PC-3 (cell line): ENCODE measurements around the gene ELK3. TPM values are rescaled to one million over a fixed set of nuclear protein-coding genes. Genes with fewer than 3 reads are reported as not detected.

Source experiments
- ATAC-seq: fragments of 200-7000 bp; cut with Tn5 transposase; 2 replicates; pipeline ENCODE4 v1.9.1; 2020; ENCODE audit warnings: mild to moderate bottlenecking, moderate library complexity
- BruUV-seq: library from RNA; stranded (reverse); fragments of 400-500 nt; replicated peaks from 2 replicates; lab custom pipeline; 2021; lab: Mats Ljungman, UMichigan
- CTCF ChIA-PET: fragments of 300-600 bp; sonication (Branson Sonifier 250); formaldehyde crosslinking; loops from one replicate; lab custom pipeline; 2022; ENCODE audit warnings: antibody characterized with exemption; lab: Charles Lee
- POLR2A ChIA-PET: fragments of 300-600 bp; sonication (Branson Sonifier 250); formaldehyde crosslinking; loops from one replicate; lab custom pipeline; 2022; ENCODE audit warnings: antibody characterized with exemption; ENCODE audit not compliant: unreplicated experiment; lab: Charles Lee
- DNase-seq: peaks from one replicate; pipeline ENCODE4 v3.0.0-alpha.2; 2015
- H2AFZ ChIP-seq: fragments of 300-600 bp; sonication (generic); 2 replicates; pipeline ENCODE4 v1.6.0; 2016; ENCODE audit warnings: antibody characterized with exemption, low read length
- H3F3A ChIP-seq: fragments of 300-600 bp; sonication (generic); one replicate; pipeline ENCODE4 v1.6.0; 2017; ENCODE audit warnings: antibody characterized with exemption, low read length, control low read depth, mild to moderate bottlenecking; ENCODE audit not compliant: unreplicated experiment
- H3K27ac ChIP-seq: fragments of 300-600 bp; sonication (generic); 2 replicates; pipeline ENCODE4 v1.5.1; 2016; ENCODE audit warnings: mild to moderate bottlenecking, low read length
- H3K27me3 ChIP-seq: fragments of 300-600 bp; sonication (generic); 2 replicates; pipeline ENCODE4 v1.6.1; 2016; ENCODE audit warnings: low read length, mixed read lengths
- H3K36me3 ChIP-seq: fragments of 300-600 bp; sonication (generic); 2 replicates; pipeline ENCODE4 v1.6.1; 2016; ENCODE audit warnings: low read depth, mixed run types, low read length, mixed read lengths
- H3K4me1 ChIP-seq: fragments of 300-600 bp; sonication (generic); 2 replicates; pipeline ENCODE4 v1.5.1; 2016; ENCODE audit warnings: low read length; ENCODE audit not compliant: insufficient read depth
- H3K4me2 ChIP-seq: fragments of 300-600 bp; sonication (generic); 2 replicates; pipeline ENCODE4 v1.6.0; 2016; ENCODE audit warnings: low read length
- H3K4me3 ChIP-seq: fragments of 300-600 bp; sonication (generic); 2 replicates; pipeline ENCODE4 v1.5.1; 2016; ENCODE audit warnings: mild to moderate bottlenecking, low read length, mixed read lengths
- H3K79me2 ChIP-seq: fragments of 300-600 bp; sonication (generic); 2 replicates; pipeline ENCODE4 v1.6.1; 2017; ENCODE audit warnings: low read length, mixed read lengths
- H3K9ac ChIP-seq: fragments of 300-600 bp; sonication (generic); 2 replicates; pipeline ENCODE4 v1.6.0; 2016; ENCODE audit warnings: mild to moderate bottlenecking, low read length
- H3K9me2 ChIP-seq: fragments of 300-600 bp; sonication (generic); replicated peaks from 2 replicates; pipeline ENCODE4 v1.6.1; 2016; ENCODE audit warnings: mixed run types, low read length, mixed read lengths
- H3K9me3 ChIP-seq: fragments of 300-600 bp; sonication (generic); 2 replicates; pipeline ENCODE4 v1.6.1; 2016; ENCODE audit warnings: low read length, mixed read lengths
- H4K20me1 ChIP-seq: fragments of 300-600 bp; sonication (generic); 2 replicates; pipeline ENCODE4 v1.6.1; 2016; ENCODE audit warnings: low read length, mixed read lengths
- CTCF ChIP-seq: fragments of 300-600 bp; sonication (generic); conservative IDR thresholded peaks from 2 replicates; pipeline ENCODE4 v1.5.1; 2017; ENCODE audit warnings: antibody characterized with exemption, low read depth, mild to moderate bottlenecking, low read length
- EZH2 ChIP-seq: fragments of 300-600 bp; sonication (generic); IDR thresholded peaks from one replicate; pipeline ENCODE4 v1.6.1; 2017; ENCODE audit warnings: antibody characterized with exemption, mild to moderate bottlenecking, low read length; ENCODE audit not compliant: unreplicated experiment
- EZH2phosphoT487 ChIP-seq: fragments of 300-600 bp; sonication (generic); IDR thresholded peaks from 2 replicates; pipeline ENCODE4 v1.6.1; 2018; ENCODE audit warnings: mild to moderate bottlenecking, antibody characterized with exemption, low read length, borderline replicate concordance
- intact Hi-C: fragments of 100-400 bp; cut with micrococcal nuclease; formaldehyde crosslinking; loops from 2 replicates; pipeline ENCODE4 v1.9.0; 2023
- total RNA-seq: library from RNA; depleted of rRNA; stranded (reverse); fragments of >200 nt; gene quantifications from 2 replicates; pipeline ENCODE4 v1.2.3, GENCODE V29; 2014

ELK3 gene
- total RNA-seq, 1 experiment from 2014 or later: 16.2 TPM

DNA sequence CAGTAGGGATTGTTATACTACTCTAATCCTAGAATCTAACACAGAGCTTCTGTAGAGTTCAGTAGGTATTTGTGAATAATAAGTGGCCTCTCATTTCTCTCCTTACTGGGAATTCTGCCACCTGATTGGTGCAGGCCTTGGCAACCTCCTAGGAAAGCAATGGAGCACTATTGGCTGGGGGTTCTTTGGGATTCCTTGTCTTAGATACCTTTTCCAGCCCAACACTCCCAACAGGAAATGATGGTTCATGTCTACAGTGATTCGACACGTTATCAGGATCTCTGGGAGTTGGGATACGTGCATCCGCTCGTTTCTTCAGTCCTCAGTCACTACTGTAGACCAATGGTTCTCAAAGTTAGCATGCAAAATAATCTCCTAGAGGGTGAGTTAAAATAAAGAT, 67.4 kb downstream of the ELK3 start:
- H3K9me2 ChIP-seq: no peaks in the 10 kb centered on the region
- ChIA-PET POLR2A (no interaction called here), CTCF (no interaction called here)
- intact Hi-C loops: no loop called here
- no peaks in the 10 kb centered on the region; the same call in 1 of the 2 replicates for H3K79me2 ChIP-seq
- no peak for DNase-seq
- no TSS peak for BruUV-seq
- H3K27ac ChIP-seq: no peak overlapping the region
- H3F3A ChIP-seq: no peaks in the 10 kb centered on the region
- no peak for ATAC-seq
- H2AFZ ChIP-seq: no peak overlapping the region
- no peaks in the 10 kb centered on the region for H4K20me1 ChIP-seq
- H3K4me2 ChIP-seq: no peak overlapping the region
- H3K9ac ChIP-seq: no peak overlapping the region
- no peaks in the 10 kb centered on the region for H3K4me1 ChIP-seq
- H3K4me3 ChIP-seq: no peak overlapping the region
- H3K9me3 ChIP-seq: no peaks in the 10 kb centered on the region
- H3K27me3 ChIP-seq: no peaks in the 10 kb centered on the region
- H3K36me3 ChIP-seq: peaks cover 33% of the 10 kb centered on the region
- TF ChIP-seq CTCF (no peak), EZH2 (no peak), EZH2phosphoT487 (no peak)

- H3K9me3 ChIP-seq: no peaks in the 10 kb centered on the region
- H4K20me1 ChIP-seq: no peaks in the 10 kb centered on the region
- ChIA-PET CTCF (no interaction called here), POLR2A (no interaction called here)
- H2AFZ ChIP-seq: no peak overlapping the region
- no peak for DNase-seq
- no peak overlapping the region for H3K4me3 ChIP-seq
- H3K36me3 ChIP-seq: peaks cover 47% of the 10 kb centered on the region
- intact Hi-C loops: no loop called here
- H3K79me2 ChIP-seq: no peaks in the 10 kb centered on the region
- H3K27me3 ChIP-seq: no peaks in the 10 kb centered on the region
- no peak overlapping the region for H3K9ac ChIP-seq
- ATAC-seq: no peak
- H3F3A ChIP-seq: no peaks in the 10 kb centered on the region
- BruUV-seq: no TSS peak
- no peaks in the 10 kb centered on the region for H3K4me1 ChIP-seq
- H3K4me2 ChIP-seq: no peak overlapping the region
- no peak overlapping the region for H3K27ac ChIP-seq
- H3K9me2 ChIP-seq: no peaks in the 10 kb centered on the region
- TF ChIP-seq EZH2phosphoT487 (no peak), EZH2 (no peak), CTCF (no peak)
Measured at GRCh38 chr12:96263449-96263902, 69.3 kb downstream of the ELK3 start.

- no peaks in the 10 kb centered on the region for H3K9me2 ChIP-seq
- no peaks in the 10 kb centered on the region for H3K27me3 ChIP-seq
- no peaks in the 10 kb centered on the region for H4K20me1 ChIP-seq
- H2AFZ ChIP-seq: no peak overlapping the region
- TF ChIP-seq CTCF (no peak), EZH2phosphoT487 (no peak), EZH2 (no peak)
- H3K4me2 ChIP-seq: no peak overlapping the region
- ChIA-PET POLR2A (no interaction called here), CTCF (no interaction called here)
- H3K4me1 ChIP-seq: no peaks in the 10 kb centered on the region
- no peaks in the 10 kb centered on the region for H3K9me3 ChIP-seq
- no peak overlapping the region for H3K4me3 ChIP-seq
- peaks cover 41% of the 10 kb centered on the region for H3K36me3 ChIP-seq
- intact Hi-C loops: no loop called here
- BruUV-seq: no TSS peak
- no peak for ATAC-seq
- H3K79me2 ChIP-seq: no peaks in the 10 kb centered on the region
- H3K27ac ChIP-seq: no peak overlapping the region
- no peak overlapping the region for H3K9ac ChIP-seq
- no peaks in the 10 kb centered on the region for H3F3A ChIP-seq
- no peak for DNase-seq
Measured at GRCh38 chr12:96265400-96265799, 71.2 kb downstream of the ELK3 start.
